SH-SY5Y (cell line): ENCODE results near the gene OASL.

Source experiments
- GATA2 ChIP-seq: IDR thresholded peaks from 2 replicates; pipeline ENCODE4 v1.6.1; 2011; ENCODE audit warnings: mild to moderate bottlenecking, low read depth, low read length
- GATA3 ChIP-seq: IDR thresholded peaks from 2 replicates; pipeline ENCODE4 v1.6.1; 2011; ENCODE audit warnings: low read depth, mild to moderate bottlenecking, low read length, moderate library complexity

DNA sequence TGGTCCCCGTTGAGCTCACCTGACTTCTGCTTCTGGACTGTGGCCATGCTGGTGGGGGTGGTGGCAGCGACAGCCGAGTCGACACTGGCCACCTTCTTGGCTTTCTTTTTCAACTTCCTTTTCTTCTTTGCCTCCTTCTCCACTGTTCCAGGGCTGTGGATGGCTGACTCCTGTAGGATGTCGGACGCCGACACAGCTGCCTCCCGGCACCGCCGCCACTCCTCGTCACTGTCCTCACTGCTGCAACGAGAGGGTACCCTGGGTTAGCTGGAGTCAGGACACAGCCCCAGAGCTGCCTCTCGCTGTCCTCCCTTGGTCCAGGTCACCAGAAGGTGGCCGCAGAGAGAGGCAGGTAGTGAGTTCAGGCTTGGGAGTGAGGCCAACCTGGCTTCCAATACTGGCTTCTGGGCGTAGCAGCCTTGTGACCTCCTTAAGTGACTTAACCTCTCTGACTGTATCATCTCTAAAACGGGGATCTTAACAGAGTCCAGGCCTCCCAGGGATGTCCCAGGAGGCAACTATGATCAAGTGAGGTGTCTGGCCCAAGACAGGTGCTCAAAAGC is 34.7 kb downstream of the OASL start:
- TF ChIP-seq GATA2: no peak
- no peak for TF ChIP-seq GATA3
